GM12874 (cell line): ENCODE results near the gene LRRC8D.

Source experiments
- CTCF ChIP-seq: IDR thresholded peaks from 2 replicates; pipeline ENCODE4 v1.5.1; 2011; ENCODE audit warnings: low read depth, mild to moderate bottlenecking, control low read depth, low read length, moderate library complexity; ENCODE audit not compliant: insufficient read depth

Gene LRRC8D

GRCh38 chr1:89804642-89805237, 16.1 kb upstream of the LRRC8D start:
- peak; percentile 81 for TF ChIP-seq CTCF

GRCh38 chr1:89806616-89807015, 14.2 kb upstream of the LRRC8D start:
- TF ChIP-seq CTCF, result no peak

DNA sequence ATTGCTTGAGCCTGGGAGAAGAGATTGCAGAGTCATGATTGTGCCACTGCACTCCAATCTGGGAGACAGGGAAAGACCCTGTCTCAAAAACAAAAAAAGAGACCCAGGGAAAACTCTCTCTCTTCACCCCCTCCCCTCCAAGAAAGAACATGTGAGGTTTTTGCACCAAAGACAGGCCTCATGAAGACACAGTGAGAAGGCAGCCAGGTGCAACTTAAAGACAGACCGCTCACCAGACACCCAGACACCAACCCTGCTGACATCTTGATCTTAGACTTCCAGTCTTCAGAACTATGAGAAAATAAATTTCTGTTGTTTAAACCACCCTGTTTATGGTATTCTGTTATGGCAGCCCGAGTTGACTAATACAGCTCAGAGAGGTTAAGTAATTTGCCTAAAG, 13.3 kb upstream of the LRRC8D start:
- no peak for TF ChIP-seq CTCF

DNA sequence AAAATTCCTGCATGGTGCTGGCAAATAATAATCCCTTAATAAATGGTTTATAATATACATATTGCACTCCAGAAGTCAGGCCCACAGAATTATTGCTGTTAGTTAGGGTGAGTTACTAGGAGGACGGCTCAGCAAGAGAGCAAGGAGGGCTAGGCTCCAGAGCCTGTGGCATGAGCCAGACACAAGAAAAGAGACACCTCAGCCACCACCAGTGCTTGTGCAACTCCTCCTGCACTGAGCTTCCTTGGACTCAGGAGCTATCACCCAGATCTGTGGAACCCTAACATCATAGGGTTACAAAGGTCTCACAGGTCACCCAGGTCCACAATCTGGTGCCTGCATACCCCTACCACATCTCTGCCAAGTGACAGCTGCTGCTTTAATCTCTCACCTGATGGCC, 12.8 kb upstream of the LRRC8D start:
- TF ChIP-seq CTCF, result no peak

DNA sequence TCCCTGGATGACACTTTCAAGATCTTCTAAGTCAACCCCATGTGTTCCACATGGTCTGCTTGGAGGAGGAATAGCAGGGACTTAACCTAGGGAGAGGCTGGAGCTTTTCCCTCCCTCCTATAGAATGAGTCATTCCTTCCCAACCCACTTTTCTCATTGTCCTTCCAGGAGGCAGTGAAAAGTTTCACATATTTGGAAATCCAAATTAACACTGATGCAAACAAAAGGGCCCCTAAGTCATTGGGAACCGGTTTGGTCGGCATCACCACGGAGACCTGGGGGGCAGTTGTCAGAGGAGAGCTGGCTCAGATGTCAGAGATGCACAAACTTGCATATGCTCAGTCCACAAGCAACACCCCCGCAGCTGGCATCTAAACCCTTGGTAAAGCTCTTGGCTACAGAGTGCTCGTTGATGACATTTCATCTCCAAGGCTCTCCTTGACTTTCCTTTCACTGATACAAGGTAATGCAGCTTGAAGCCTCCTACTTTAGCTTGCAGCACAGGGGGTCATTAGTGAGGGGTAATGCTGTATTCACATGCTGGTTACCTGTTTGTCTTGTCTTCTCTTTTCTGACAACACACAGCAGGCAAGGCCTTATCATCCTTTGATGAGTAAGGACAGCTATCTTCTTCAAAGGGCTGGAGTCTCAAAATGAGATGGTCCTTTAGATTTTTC, 12.3 kb upstream of the LRRC8D start:
- no peak for TF ChIP-seq CTCF

DNA sequence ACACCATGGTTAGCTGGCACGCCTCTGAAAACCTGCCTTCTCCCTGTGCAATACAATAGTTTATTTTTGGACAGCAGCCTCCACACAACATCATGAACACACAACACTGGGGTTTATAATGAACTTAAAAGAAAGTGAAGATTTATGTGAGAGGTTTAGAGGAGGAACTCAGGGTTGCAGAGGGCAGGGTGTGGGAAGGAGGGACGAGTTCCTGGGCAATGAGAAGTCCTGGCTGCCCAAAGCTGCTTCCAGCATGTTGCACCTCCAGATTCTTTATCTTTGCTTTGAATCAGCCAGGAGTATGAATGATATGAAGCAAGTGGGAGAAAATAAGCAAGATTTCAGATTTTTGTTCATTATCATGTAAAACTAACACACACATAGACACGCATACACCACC, 11.3 kb upstream of the LRRC8D start:
- TF ChIP-seq CTCF, result no peak

DNA sequence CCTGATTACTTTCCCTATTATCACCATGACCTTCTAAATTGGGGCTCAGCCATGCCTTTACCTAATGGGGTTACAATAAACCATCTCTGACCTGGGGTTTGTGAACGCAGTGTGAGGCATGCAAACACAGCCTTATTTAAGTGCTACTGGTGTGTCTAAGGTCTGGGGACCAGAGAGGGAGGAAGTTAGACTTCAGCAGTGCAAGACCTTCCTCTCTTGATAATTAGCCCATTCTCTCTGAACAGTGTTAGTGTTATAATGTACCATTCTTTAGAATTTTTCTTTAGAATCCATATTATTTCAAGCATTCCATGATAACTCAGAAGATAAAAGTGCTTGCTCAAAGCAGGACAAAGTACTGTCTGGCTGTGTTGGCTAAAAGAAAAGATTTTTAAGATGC, 10.5 kb upstream of the LRRC8D start:
- no peak for TF ChIP-seq CTCF
